Loucy (cell line): ENCODE measurements around the gene SELENOH.

Experiments
- EZH2phosphoT487 ChIP-seq: fragments of 200-600 bp; IDR thresholded peaks from 2 replicates; pipeline ENCODE4 v1.6.1; 2018; ENCODE audit warnings: antibody characterized with exemption, mild to moderate bottlenecking, moderate library complexity, borderline replicate concordance
- TF ChIP-seq, protein P1 (sequence below): fragments of 200-600 bp; sonication (generic); conservative IDR thresholded peaks from 2 replicates; pipeline ENCODE4 v1.5.1; 2014; ENCODE audit warnings: mild to moderate bottlenecking, antibody characterized with exemption, low read length

- TF ChIP-seq, protein P1, sequence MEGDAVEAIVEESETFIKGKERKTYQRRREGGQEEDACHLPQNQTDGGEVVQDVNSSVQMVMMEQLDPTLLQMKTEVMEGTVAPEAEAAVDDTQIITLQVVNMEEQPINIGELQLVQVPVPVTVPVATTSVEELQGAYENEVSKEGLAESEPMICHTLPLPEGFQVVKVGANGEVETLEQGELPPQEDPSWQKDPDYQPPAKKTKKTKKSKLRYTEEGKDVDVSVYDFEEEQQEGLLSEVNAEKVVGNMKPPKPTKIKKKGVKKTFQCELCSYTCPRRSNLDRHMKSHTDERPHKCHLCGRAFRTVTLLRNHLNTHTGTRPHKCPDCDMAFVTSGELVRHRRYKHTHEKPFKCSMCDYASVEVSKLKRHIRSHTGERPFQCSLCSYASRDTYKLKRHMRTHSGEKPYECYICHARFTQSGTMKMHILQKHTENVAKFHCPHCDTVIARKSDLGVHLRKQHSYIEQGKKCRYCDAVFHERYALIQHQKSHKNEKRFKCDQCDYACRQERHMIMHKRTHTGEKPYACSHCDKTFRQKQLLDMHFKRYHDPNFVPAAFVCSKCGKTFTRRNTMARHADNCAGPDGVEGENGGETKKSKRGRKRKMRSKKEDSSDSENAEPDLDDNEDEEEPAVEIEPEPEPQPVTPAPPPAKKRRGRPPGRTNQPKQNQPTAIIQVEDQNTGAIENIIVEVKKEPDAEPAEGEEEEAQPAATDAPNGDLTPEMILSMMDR = no peak
- TF ChIP-seq EZH2phosphoT487 = no peak
Measured at GRCh38 chr11:57698843-57699365, 42.4 kb upstream of the SELENOH start.
